ENCODE measurements around the gene GNAT3.

DNA sequence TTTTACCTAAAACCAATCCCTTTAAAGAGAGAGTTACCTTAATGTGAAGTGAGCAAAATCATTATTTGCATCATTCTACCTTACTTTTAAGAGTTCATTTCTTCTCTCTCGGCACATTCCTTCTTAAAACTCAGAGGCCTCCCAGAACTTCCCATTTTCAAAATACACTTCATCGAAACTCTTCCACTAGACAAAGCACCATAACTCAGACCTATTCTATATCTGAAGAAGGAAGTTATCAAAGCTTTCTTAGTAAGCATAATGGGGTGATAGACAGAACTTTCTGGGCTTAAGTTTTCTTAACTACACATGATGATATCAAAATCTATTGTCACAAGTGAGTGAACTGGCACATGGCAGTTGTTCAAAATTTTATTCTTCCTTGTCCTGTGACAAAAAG lies 24.6 kb upstream of the GNAT3 start:
- TF ChIP-seq, protein P1, sequence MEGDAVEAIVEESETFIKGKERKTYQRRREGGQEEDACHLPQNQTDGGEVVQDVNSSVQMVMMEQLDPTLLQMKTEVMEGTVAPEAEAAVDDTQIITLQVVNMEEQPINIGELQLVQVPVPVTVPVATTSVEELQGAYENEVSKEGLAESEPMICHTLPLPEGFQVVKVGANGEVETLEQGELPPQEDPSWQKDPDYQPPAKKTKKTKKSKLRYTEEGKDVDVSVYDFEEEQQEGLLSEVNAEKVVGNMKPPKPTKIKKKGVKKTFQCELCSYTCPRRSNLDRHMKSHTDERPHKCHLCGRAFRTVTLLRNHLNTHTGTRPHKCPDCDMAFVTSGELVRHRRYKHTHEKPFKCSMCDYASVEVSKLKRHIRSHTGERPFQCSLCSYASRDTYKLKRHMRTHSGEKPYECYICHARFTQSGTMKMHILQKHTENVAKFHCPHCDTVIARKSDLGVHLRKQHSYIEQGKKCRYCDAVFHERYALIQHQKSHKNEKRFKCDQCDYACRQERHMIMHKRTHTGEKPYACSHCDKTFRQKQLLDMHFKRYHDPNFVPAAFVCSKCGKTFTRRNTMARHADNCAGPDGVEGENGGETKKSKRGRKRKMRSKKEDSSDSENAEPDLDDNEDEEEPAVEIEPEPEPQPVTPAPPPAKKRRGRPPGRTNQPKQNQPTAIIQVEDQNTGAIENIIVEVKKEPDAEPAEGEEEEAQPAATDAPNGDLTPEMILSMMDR (conservative IDR thresholded peaks at IDR 0.05), result no peak
- no peak for TF ChIP-seq EZH2 (IDR thresholded peaks at IDR 0.05; ENCODE audit: low read depth)
